KMS-11 (cell line): ENCODE results near the gene CASQ2.
A peak's percentile ranks its signal among the peaks of the same experiment; 100 is the strongest.

Experiments
- H2AFZ ChIP-seq: fragments of 200-600 bp; sonication (generic); 2 replicates; pipeline ENCODE4 v1.6.1; 2016; ENCODE audit warnings: antibody characterized with exemption, mixed run types, low read depth
- H3K27ac ChIP-seq: fragments of 200-600 bp; sonication (generic); 2 replicates; pipeline ENCODE4 v1.6.1; 2016; ENCODE audit warnings: mild to moderate bottlenecking, mixed run types
- H3K27me3 ChIP-seq: fragments of 200-600 bp; sonication (generic); 2 replicates; pipeline ENCODE4 v1.6.1; 2017; ENCODE audit warnings: mild to moderate bottlenecking, low read depth, mixed run types, moderate library complexity; ENCODE audit not compliant: insufficient read depth
- H3K36me3 ChIP-seq: fragments of 200-600 bp; sonication (generic); 2 replicates; pipeline ENCODE4 v1.6.1; 2017; ENCODE audit warnings: mild to moderate bottlenecking, mixed run types; ENCODE audit not compliant: insufficient read depth
- H3K4me1 ChIP-seq: fragments of 200-600 bp; sonication (generic); 2 replicates; pipeline ENCODE4 v1.6.1; 2016; ENCODE audit warnings: mild to moderate bottlenecking, low read depth, mixed run types; ENCODE audit not compliant: poor library complexity, severe bottlenecking
- H3K4me2 ChIP-seq: fragments of 200-600 bp; sonication (generic); 2 replicates; pipeline ENCODE4 v1.7.0; 2016; ENCODE audit warnings: mild to moderate bottlenecking, mixed run types
- H3K4me3 ChIP-seq: fragments of 200-600 bp; sonication (generic); IDR thresholded peaks from 2 replicates; pipeline ENCODE4 v1.6.1; 2017; ENCODE audit warnings: low read depth, low read length, mixed read lengths; ENCODE audit not compliant: insufficient read depth
- H3K79me2 ChIP-seq: fragments of 200-600 bp; sonication (generic); 2 replicates; pipeline ENCODE4 v1.6.1; 2016; ENCODE audit warnings: low read depth, mixed run types; ENCODE audit not compliant: insufficient read depth
- H3K9ac ChIP-seq: fragments of 200-600 bp; sonication (generic); 2 replicates; pipeline ENCODE4 v1.6.1; 2016; ENCODE audit warnings: mild to moderate bottlenecking, mixed run types
- H4K20me1 ChIP-seq: fragments of 200-600 bp; sonication (generic); 2 replicates; pipeline ENCODE4 v1.6.1; 2016; ENCODE audit warnings: mild to moderate bottlenecking, mixed run types; ENCODE audit not compliant: insufficient read depth
- CTCF ChIP-seq: fragments of 200-600 bp; sonication (generic); conservative IDR thresholded peaks from 2 replicates; pipeline ENCODE4 v1.6.1; 2017; ENCODE audit warnings: low read depth, mild to moderate bottlenecking, antibody characterized with exemption, low read length, moderate library complexity, mixed read lengths

Gene CASQ2

DNA sequence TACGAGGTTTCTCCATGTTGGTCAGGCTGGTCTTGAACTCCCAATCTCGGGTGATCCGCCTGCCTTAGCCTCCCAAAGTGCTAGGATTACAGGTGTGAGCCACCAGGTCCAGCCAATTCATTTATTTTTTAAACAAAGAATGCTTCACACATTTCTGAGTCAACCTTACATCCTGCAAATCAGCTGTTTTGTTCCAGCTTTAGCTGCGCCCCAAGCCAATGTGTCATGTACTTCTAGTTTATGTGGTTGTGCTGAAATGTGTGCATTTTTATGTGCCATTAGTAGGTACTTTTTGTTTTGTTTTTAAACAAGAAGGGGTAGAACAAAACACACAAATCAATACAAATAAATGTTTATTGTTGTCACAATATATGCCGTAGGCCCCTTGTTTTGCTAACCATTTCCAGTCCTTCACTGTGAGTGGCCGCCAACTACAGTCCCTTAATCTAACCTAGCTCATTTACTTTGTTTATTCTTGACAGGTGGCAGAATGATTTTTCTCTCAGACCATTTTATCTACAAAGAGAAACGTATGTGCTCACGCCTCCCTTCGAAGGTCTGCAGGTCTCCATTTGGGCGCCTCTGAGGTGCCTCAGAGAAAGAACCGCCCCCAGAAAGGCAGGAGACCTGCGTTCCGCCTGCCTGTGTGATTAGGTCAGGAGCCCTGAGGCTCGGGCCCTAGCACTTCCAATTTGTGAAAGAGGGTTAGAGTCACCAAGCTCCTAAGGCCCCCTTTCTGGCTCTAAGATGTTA, 2.8 kb upstream of the CASQ2 start:
- Histone ChIP-seq H3K4me3 (no peak overlapping the region), H3K27me3 (no peaks in the 10 kb centered on the region), H3K9ac (no peak overlapping the region), H4K20me1 (no peaks in the 10 kb centered on the region), H3K27ac (no peak overlapping the region), H3K4me1 (no peaks in the 10 kb centered on the region), H2AFZ (peak overlapping the region; percentile 44), H3K4me2 (0 out of 2 replicates have a peak overlapping the region, but pooled peaks have one; percentile 33), H3K79me2 (no peaks in the 10 kb centered on the region), H3K36me3 (no peaks in the 10 kb centered on the region)
- TF ChIP-seq CTCF, result no peak

DNA sequence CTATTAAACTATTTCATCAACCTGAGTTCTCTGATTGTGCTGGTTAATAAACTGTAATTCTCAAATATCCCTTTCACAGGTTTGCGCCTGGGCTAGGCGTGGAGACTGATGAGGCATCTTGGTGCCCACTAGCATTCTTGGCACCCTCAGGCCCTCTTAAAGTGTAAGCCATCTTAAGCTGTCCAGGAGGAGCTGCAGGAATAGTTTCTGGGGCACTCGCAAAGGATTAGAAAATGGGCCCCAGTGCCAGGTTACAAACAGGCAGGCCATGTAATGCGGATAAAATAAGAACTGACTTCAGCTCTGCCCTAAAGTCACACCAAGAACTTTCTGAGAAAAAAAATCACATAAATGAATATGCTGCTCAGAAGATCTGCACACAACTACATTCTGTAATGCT, 1.1 kb downstream of the CASQ2 start:
- H3K4me1 ChIP-seq, result no peaks in the 10 kb centered on the region
- no peaks in the 10 kb centered on the region for H3K36me3 ChIP-seq
- H4K20me1 ChIP-seq, result no peaks in the 10 kb centered on the region
- no peak overlapping the region for H2AFZ ChIP-seq
- H3K4me3 ChIP-seq, result no peak overlapping the region
- no peak for TF ChIP-seq CTCF
- H3K9ac ChIP-seq, result no peak overlapping the region
- no peak overlapping the region for H3K4me2 ChIP-seq
- no peak overlapping the region for H3K27ac ChIP-seq
- no peaks in the 10 kb centered on the region for H3K79me2 ChIP-seq
- no peaks in the 10 kb centered on the region for H3K27me3 ChIP-seq

DNA sequence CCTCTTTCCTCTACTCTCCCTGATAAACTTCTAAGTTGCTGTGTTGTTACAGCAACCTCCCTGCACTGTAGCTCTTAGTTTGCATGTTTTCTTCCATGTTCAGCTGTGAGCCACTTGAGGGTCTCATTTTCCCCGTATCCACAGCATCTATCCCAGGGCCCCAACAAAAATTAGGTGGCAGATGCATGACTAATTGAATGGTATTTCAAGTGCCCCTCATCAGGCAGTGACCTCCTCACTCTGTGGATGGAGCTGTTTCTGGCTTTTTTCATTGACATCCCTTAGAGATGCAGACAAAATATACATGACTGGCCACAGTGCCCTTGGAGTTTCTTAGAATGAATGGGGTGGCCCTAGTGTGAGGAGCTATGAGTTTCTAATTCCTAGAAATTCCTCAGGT, 3.4 kb downstream of the CASQ2 start:
- H3K36me3 ChIP-seq, result no peaks in the 10 kb centered on the region
- H3K9ac ChIP-seq, result no peak overlapping the region
- no peaks in the 10 kb centered on the region for H4K20me1 ChIP-seq
- H3K27me3 ChIP-seq, result no peaks in the 10 kb centered on the region
- H3K4me3 ChIP-seq, result no peak overlapping the region
- H2AFZ ChIP-seq, result no peak overlapping the region
- TF ChIP-seq CTCF, result no peak
- H3K4me1 ChIP-seq, result no peaks in the 10 kb centered on the region
- H3K79me2 ChIP-seq, result no peaks in the 10 kb centered on the region
- H3K4me2 ChIP-seq, result no peak overlapping the region
- no peak overlapping the region for H3K27ac ChIP-seq

GRCh38 chr1:115764541-115764940, 4.0 kb downstream of the CASQ2 start:
- no peak overlapping the region for H2AFZ ChIP-seq
- H3K4me3 ChIP-seq, result no peak overlapping the region
- H3K27ac ChIP-seq, result no peak overlapping the region
- no peaks in the 10 kb centered on the region for H3K79me2 ChIP-seq
- no peak overlapping the region for H3K4me2 ChIP-seq
- H3K4me1 ChIP-seq, result no peaks in the 10 kb centered on the region
- H3K27me3 ChIP-seq, result no peaks in the 10 kb centered on the region
- TF ChIP-seq CTCF, result no peak
- no peak overlapping the region for H3K9ac ChIP-seq
- H4K20me1 ChIP-seq, result no peaks in the 10 kb centered on the region
- H3K36me3 ChIP-seq, result no peaks in the 10 kb centered on the region
